HG03108 (cell line): ENCODE measurements around the gene CFAP99.
"Not testable (repeated sequence)": the region's sequence is repeated elsewhere in the genome, so short reads cannot be mapped to it uniquely, and the experiment has no call there.

ENCODE experiments used
- ATAC-seq: cut with Tn5 transposase; IDR thresholded peaks from one replicate; pipeline ENCODE4 v1.9.1; 2021; ENCODE audit warnings: moderate library complexity; ENCODE audit not compliant: unreplicated experiment

The CFAP99 gene

GRCh38 chr4:2418650-2419571 is at the start of gene CFAP99:
TSS of gene CFAP99 (plus strand) at chr4:2418955.
- ATAC-seq: peak; percentile 86

DNA sequence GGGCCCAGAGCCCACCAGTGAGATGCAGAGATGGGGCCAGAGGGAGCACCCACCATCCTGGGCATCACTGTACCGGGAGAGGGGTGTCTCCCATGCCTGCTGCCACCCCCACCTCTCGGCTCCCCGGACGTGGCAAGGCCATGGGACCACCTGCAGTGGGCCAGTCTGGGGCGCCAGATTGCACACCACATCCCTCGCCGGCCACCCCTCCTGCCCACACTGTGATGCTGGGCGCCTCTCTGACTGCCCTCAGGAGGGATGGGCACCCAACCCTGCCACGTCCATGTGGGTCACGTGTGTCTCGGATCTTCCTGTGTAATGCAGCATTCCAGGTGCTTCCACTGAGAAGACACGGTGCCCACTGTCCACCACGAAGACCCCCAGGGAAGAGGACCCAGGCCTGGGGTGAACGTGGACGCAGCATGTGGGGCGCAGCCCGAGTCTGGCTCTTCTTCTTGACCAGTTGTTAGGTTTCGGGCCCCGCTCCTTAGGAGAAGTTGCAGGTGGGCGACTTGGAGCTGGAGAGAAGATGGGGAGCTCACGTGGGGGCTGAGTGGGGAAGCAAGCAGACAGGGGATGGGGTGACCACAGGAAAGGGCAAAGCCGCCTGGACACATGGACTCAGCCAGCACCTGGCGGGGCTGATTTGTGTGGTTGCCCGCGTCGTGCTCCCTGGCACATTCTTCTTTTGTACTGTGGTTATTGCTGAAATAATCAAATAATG is 48.0 kb upstream of the CFAP99 start:
- no peak for ATAC-seq

DNA sequence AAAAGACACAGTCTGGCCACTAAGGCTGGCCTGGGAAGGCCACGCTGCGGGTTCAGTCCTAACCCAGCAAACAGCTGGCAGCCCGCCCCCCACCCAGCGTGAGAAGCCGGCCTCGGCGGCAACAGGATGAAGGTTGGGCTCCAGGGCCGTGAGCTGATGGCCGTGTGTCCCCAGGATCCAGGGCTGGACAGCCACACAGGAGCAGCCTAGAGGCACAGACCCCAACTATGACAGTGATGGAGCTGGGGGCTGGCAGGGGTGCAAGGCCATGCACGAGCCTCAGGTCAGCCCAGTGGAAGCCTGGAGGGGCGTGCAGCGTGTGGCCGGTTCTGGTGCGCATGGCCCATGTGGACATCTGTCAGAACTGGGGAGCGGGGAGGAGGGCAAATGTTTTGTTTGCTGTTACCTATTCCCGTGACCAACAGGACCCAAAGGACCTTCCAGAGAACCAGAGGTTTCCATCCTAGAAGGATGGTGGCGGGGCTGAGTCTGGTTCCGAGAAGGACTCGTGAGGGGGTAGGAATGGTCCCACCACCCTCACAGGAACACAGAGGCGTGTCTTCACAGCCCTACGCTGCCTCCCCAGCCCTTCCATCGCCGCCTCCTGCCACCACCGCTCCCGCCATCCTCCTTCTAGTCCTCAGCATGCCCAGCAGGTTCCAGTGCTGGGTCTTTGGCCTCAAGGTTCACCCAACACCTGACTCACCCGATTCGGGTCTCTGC is 46.8 kb upstream of the CFAP99 start:
- ATAC-seq: no peak

DNA sequence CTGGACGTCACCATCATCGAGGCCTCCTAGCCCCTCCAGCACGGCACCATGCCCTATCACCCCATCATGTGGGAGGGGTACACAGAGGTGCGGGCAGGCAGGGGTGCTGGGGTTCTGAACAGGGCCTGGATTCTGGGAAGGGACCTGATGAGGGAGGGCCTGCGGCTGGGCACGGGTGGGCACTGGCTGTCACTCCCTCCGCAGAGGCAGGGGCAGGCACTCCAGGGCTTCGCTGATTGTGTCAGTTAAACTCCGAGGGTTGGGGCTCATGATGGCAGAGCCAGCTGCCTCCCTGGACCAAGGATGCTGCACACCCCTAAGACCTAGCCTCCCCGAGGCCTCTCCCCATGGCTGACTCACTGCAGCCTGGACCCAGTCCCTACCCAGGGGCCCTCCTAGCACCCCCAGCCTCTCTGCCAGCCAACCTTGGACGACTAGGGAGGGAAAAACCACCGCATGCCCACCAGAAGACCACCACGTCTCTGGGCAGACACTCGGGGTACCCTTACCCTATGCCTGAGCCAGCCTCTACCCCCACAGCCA is 46.2 kb upstream of the CFAP99 start:
- no peak for ATAC-seq

GRCh38 chr4:2373532-2373931 is 45.2 kb upstream of the CFAP99 start:
- ATAC-seq: no peak

GRCh38 chr4:2375427-2375826 is 43.3 kb upstream of the CFAP99 start:
- no peak for ATAC-seq

DNA sequence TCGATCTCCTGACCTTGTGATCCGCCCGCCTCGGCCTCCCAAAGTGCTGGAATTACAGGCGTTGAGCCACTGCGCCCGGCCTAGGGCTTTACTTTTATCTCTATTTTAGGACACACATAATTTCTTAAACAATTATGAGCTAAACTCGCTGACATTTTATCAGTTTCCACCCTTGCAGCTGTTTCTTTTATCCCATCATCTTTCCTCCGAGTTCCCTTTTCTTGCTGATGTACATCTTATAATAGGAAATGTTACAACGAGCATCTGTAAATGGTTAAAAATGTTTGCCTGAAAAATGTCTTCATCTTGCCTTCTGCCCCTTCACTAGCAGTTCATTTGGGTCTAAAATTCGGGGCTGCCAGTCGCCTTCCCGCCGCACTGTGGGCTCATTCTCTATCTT is 41.5 kb upstream of the CFAP99 start:
- no peak for ATAC-seq

DNA sequence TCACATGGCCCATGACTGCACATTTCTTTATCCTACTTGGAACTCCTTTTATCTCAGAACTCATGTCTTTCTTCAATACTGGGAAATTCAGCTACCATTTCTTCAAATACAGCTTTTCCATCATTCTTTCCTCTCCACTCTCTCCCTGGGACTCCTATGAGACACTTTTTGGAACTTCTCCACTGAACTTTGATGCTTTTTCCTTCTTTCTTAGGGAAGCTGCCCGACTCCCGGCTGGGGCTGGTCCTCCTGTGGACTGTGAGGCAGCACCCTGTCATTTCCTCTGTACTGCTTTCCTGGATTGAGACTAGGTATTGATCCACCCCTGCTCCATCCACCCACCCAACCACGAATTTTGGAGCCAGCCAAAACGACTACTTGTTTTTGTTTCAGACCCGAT is 40.4 kb upstream of the CFAP99 start:
- no peak for ATAC-seq

DNA sequence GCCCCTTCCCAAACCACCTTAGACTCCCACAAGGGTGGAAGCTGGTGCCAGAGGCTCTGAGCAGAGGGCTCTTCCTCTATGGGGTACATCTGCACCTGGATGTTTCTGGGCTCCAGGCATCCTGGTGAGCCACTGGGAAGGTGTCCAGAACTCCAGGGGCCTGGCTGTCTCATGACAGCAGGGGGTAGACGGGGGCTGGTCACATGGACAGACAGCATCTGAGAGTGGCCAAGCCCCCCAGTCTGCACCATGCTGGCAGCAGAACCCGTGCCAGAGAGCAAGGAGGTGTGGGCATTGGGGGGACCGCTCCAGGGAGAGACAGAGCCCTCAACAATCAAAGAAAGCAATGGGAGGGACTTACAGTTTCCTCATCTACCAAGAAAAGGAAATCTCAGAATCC is 39.9 kb upstream of the CFAP99 start:
- no peak for ATAC-seq

DNA sequence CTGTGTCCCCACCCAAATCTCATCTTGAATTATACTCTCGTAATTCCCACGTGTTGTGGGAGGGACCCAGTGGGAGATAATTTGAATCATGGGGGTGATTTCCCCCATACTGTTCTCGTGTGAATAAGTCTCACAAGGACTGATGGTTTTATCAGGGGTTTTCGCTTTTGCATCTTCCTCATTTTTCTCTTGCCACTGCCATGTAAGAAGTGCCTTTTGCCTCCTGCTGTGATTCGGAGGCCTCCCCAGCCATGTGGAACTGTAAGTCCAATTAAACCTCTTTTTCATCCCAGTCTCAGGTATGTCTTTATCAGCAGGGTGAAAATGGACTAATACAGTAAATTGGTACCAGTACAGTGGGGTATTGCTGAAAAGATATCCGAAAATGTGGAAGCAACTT is 38.2 kb upstream of the CFAP99 start:
- not testable (repeated sequence) for ATAC-seq

- not testable (repeated sequence) for ATAC-seq
Measured at GRCh38 chr4:2382769-2383202, 36.0 kb upstream of the CFAP99 start.

- ATAC-seq: not testable (repeated sequence)
Measured at GRCh38 chr4:2383220-2383631, 35.5 kb upstream of the CFAP99 start.

GRCh38 chr4:2383760-2384159 is 35.0 kb upstream of the CFAP99 start:
- no peak for ATAC-seq

GRCh38 chr4:2384245-2384644 is 34.5 kb upstream of the CFAP99 start:
- ATAC-seq: no peak

GRCh38 chr4:2385516-2385915 is 33.2 kb upstream of the CFAP99 start:
- no peak for ATAC-seq

DNA sequence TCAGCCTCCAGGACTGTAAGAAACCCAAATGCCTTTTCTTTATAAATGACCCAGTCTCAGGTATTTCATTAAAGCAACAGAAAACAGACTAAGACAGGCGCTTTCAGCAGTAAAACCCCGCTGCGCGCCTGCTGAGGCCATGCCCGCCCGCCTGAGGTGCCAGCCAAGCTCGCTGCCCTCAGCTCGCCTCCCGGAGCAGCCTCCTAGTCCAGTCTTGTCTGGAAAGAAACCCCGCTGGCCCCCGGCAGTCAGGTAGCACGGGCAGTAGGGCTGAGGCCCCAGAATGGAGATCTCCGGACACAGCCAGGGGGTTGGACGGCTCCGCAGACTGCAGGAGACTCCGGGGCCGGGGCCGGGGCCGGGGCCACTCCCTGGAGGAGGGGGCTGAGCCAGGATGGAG is 32.0 kb upstream of the CFAP99 start:
- no peak for ATAC-seq

- no peak for ATAC-seq
Measured at GRCh38 chr4:2387218-2387617, 31.5 kb upstream of the CFAP99 start.

DNA sequence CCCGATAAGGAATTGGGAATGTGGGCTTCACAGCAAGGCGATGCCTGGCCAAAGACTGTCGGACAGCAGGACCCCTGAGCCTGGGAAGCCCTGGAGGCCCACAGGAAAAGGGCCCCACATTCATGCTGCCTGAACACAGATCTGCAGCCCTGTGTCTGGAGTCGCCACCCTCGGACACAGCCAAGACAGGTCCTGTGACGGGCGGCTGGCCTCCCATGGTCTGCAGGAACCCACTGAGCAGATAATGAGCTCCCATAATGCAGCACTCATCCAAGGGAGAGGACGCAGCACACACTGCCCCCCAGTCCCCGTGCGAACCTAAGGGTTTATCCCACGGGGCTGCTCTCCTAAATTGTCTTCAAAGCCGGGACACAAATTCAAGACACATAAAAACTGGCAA is 30.9 kb upstream of the CFAP99 start:
- no peak for ATAC-seq

- no peak for ATAC-seq
Measured at GRCh38 chr4:2388429-2389182, 30.1 kb upstream of the CFAP99 start.

DNA sequence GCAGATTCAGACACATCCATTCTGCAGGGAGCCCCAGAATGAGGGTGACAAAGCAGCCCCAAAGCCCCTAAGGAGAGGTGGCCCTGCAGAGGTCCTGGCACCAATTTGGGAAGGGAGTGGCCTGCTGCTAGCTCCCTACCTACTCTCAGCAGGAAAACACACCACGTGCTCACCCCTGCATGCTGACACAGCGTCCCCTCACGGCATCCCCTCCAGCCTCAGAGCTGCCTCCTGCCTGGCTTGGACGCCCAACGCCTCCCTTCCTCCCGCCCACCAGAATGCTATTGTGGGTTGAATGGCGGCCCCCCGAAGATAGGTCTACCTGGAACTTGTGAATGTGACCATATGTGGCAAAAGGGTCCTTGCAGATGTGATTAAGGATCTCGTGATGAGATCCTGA is 29.1 kb upstream of the CFAP99 start:
- no peak for ATAC-seq
